Vagina (tissue), 2 donors: ENCODE measurements around the gene FAAP20.

ENCODE experiments used
- CTCF ChIP-seq, 3 experiments: fragments of 450-650 bp in 2 of 3; fragments of 200-600 bp in 1 of 3; sonication (generic) in 1 of 3; IDR thresholded peaks; one replicate each; pipeline ENCODE4 v1.5.1; 2017 to 2019; ENCODE audit warnings: antibody characterized with exemption in 3 of 3, mild to moderate bottlenecking in 2 of 3, moderate library complexity in 2 of 3
- POLR2AphosphoS5 ChIP-seq, 2 donors: sonication (generic); formaldehyde crosslinking; IDR thresholded peaks; one replicate each; pipeline ENCODE4 v1.9.0; 2017; ENCODE audit warnings: antibody characterized with exemption in 2 of 2, mild to moderate bottlenecking in 2 of 2, low read depth in 1 of 2; ENCODE audit not compliant: insufficient read depth in 1 of 2

- no peak for TF ChIP-seq POLR2AphosphoS5 (IDR thresholded peaks at IDR 0.05; ENCODE audit: insufficient read depth in 1 of 2, low read depth in 1 of 2)
- TF ChIP-seq CTCF (IDR thresholded peaks at IDR 0.05): no peak
Observed at GRCh38 chr1:2168535-2168934, 26.0 kb downstream of the FAAP20 start.
